ENCODE data around the gene MMRN1.

Gene MMRN1

GRCh38 chr4:89909889-89910288 lies 15.2 kb downstream of the MMRN1 start:
- no peak for DNase-seq

GRCh38 chr4:89913623-89914022 lies 19.0 kb downstream of the MMRN1 start:
- DNase-seq, result no peak

GRCh38 chr4:89914609-89915550 lies 20.2 kb downstream of the MMRN1 start:
- DNase-seq, result no peak

GRCh38 chr4:89915937-89916336 lies 21.3 kb downstream of the MMRN1 start:
- DNase-seq, result no peak

- DNase-seq, result no peak
Measured at GRCh38 chr4:89922848-89923416, 28.3 kb downstream of the MMRN1 start.

GRCh38 chr4:89928838-89929237 lies 34.2 kb downstream of the MMRN1 start:
- DNase-seq, result no peak

- DNase-seq, result no peak
Measured at GRCh38 chr4:89929425-89930159, 34.9 kb downstream of the MMRN1 start.

GRCh38 chr4:89939546-89939945 lies 44.9 kb downstream of the MMRN1 start:
- no peak for DNase-seq

GRCh38 chr4:89939994-89940393 lies 45.3 kb downstream of the MMRN1 start:
- no peak for DNase-seq

GRCh38 chr4:89942811-89943210 lies 48.2 kb downstream of the MMRN1 start:
- no peak for DNase-seq

GRCh38 chr4:89949782-89950387 lies 55.2 kb downstream of the MMRN1 start:
- DNase-seq, result no peak

- no peak for DNase-seq
Measured at GRCh38 chr4:89952458-89952857, 57.8 kb downstream of the MMRN1 start.

GRCh38 chr4:89954906-89955695 lies 60.4 kb downstream of the MMRN1 start:
- no peak for DNase-seq

- DNase-seq, result no peak
Measured at GRCh38 chr4:89957046-89957926, 62.6 kb downstream of the MMRN1 start.

- DNase-seq, result no peak
Measured at GRCh38 chr4:89981789-89982334, 87.2 kb downstream of the MMRN1 start.

GRCh38 chr4:89988268-89988667 lies 93.6 kb downstream of the MMRN1 start:
- no peak for DNase-seq

- DNase-seq, result no peak
Measured at GRCh38 chr4:89992744-89993143, 98.1 kb downstream of the MMRN1 start.

GRCh38 chr4:89994176-89994873 lies 99.7 kb downstream of the MMRN1 start:
- DNase-seq, result no peak

GRCh38 chr4:89995006-89995405 lies 100.4 kb downstream of the MMRN1 start:
- no peak for DNase-seq

- DNase-seq, result no peak
Measured at GRCh38 chr4:89995814-89996213, 101.2 kb downstream of the MMRN1 start.

Data from 8988T (cell line).